ENCODE results near the gene CHN2.

DNA sequence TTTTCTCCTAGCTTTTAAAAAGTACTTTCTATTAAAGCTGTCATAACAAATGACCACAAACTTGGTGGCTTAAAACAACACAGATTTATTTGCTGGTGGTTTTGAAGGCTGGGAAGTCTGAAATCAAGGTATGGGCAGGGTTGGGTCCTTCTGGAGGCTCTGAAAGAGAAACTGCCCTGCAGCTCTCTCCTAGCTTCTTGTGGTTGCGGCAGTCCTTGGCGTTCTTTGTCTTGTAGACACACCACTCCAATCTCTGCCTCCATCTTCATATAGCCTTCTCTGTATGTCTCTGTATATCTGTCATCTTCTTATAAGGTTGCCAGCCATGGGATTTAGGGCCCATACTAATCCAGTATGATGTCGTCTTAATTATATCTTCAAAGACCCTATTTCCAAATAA lies 289.7 kb downstream of the CHN2 start:
- TF ChIP-seq, protein P1, sequence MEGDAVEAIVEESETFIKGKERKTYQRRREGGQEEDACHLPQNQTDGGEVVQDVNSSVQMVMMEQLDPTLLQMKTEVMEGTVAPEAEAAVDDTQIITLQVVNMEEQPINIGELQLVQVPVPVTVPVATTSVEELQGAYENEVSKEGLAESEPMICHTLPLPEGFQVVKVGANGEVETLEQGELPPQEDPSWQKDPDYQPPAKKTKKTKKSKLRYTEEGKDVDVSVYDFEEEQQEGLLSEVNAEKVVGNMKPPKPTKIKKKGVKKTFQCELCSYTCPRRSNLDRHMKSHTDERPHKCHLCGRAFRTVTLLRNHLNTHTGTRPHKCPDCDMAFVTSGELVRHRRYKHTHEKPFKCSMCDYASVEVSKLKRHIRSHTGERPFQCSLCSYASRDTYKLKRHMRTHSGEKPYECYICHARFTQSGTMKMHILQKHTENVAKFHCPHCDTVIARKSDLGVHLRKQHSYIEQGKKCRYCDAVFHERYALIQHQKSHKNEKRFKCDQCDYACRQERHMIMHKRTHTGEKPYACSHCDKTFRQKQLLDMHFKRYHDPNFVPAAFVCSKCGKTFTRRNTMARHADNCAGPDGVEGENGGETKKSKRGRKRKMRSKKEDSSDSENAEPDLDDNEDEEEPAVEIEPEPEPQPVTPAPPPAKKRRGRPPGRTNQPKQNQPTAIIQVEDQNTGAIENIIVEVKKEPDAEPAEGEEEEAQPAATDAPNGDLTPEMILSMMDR (conservative IDR thresholded peaks at IDR 0.05): no peak
- no peak for TF ChIP-seq EZH2 (IDR thresholded peaks at IDR 0.05; ENCODE audit: low read depth)

Data from PC-9 (cell line).